CD4-positive, CD25-positive, alpha-beta regulatory T cell (primary cell): ENCODE results near the gene IL4R. TPM values are rescaled to one million over a fixed set of nuclear protein-coding genes. Genes with fewer than 3 reads are reported as not detected.
A peak's percentile ranks its signal among the peaks of the same experiment; 100 is the strongest.

Experiments
- ATAC-seq, 2 donors: fragments of 150-1000 bp; cut with Tn5 transposase; one replicate each; pipeline ENCODE4 v1.10.0; 2021; ENCODE audit warnings: low read depth in 2 of 2, moderate number of reproducible peaks in 2 of 2, moderate library complexity in 1 of 2
- DNase-seq, 3 donors: peaks; one replicate each; pipeline versions ENCODE4 v3.0.0 to v3.0.0-alpha.2; 2012 to 2022; ENCODE audit warnings: mixed read lengths in 1 of 3
- H3K27ac ChIP-seq: one replicate; pipeline ENCODE4 v1.7.0; 2013; ENCODE audit warnings: mild to moderate bottlenecking, low read length; ENCODE audit not compliant: insufficient read depth, poor library complexity, severe bottlenecking
- H3K27me3 ChIP-seq: one replicate; pipeline ENCODE4 v1.7.0; 2013; ENCODE audit warnings: low read length; ENCODE audit not compliant: control insufficient read depth, insufficient read depth
- H3K36me3 ChIP-seq: one replicate; pipeline ENCODE4 v1.7.0; 2013; ENCODE audit warnings: mild to moderate bottlenecking, low read length, moderate library complexity; ENCODE audit not compliant: control insufficient read depth, insufficient read depth
- H3K4me1 ChIP-seq: 2 replicates; pipeline ENCODE4 v1.7.0; 2013; ENCODE audit warnings: mild to moderate bottlenecking, low read length; ENCODE audit not compliant: insufficient read depth, control insufficient read depth, poor library complexity, severe bottlenecking
- H3K4me3 ChIP-seq: one replicate; pipeline ENCODE4 v1.7.0; 2013; ENCODE audit warnings: low read depth, mild to moderate bottlenecking, low read length, moderate library complexity
- H3K9me3 ChIP-seq, 2 experiments: 1 replicate in 1 of 2; 2 replicates in 1 of 2; pipeline ENCODE4 v1.7.0; 2013; ENCODE audit warnings: low read length in 2 of 2, mild to moderate bottlenecking in 1 of 2, moderate library complexity in 1 of 2; ENCODE audit not compliant: control insufficient read depth in 2 of 2
- H3K27ac Mint-ChIP-seq, 3 donors: one replicate each; pipeline ENCODE4 v1.8.0; 2020 to 2022; ENCODE audit warnings: mild to moderate bottlenecking in 3 of 3, mixed read lengths in 3 of 3, moderate library complexity in 2 of 3
- H3K27me3 Mint-ChIP-seq: one replicate; pipeline ENCODE4 v1.8.0; 2022; ENCODE audit warnings: mild to moderate bottlenecking, mixed read lengths
- H3K36me3 Mint-ChIP-seq: one replicate; pipeline ENCODE4 v1.8.0; 2020; ENCODE audit warnings: mixed read lengths
- H3K4me1 Mint-ChIP-seq, 4 donors: one replicate each; pipeline ENCODE4 v1.8.0; 2020 to 2022; ENCODE audit warnings: mixed read lengths in 4 of 4, mild to moderate bottlenecking in 1 of 4
- H3K4me3 Mint-ChIP-seq, 4 donors: one replicate each; pipeline ENCODE4 v1.8.0; 2020 to 2022; ENCODE audit warnings: mild to moderate bottlenecking in 4 of 4, mixed read lengths in 4 of 4, moderate library complexity in 3 of 4
- H3K9me3 Mint-ChIP-seq, 7 donors: one replicate each; pipeline ENCODE4 v1.8.0; 2020 to 2022; ENCODE audit warnings: mixed read lengths in 7 of 7, mild to moderate bottlenecking in 3 of 7, moderate library complexity in 2 of 7
- polyA plus RNA-seq, 4 donors: library from polyadenylated mRNA; unstranded; fragments of 300-500 nt; fragmentation: Illumina TruSeq; gene quantifications; one replicate each; pipeline ENCODE4 v1.2.3, GENCODE V29; 2021
- total RNA-seq: library from RNA; stranded (reverse); gene quantifications from one replicate; pipeline ENCODE4 v1.2.3, GENCODE V29; 2022

Gene IL4R
- total and polyA plus RNA-seq, 5 donors from 2014 or later = 21.2 to 160 (median 27.4) TPM

GRCh38 chr16:27359051-27359450 is 45.3 kb downstream of the IL4R start:
- Histone ChIP-seq H3K27ac (no peak overlapping the region), H3K9me3 (peaks cover 0 to 7% of the 10 kb centered on the region in 2 experiments), H3K27me3 (no peaks in the 10 kb centered on the region), H3K36me3 (peaks cover 84% of the 10 kb centered on the region), H3K4me1 (no peaks in the 10 kb centered on the region), H3K4me3 (no peak overlapping the region)
- Mint-ChIP-seq H3K36me3 (peaks cover 48% of the 10 kb centered on the region), H3K4me1 (peaks cover 0 to 17% (median 8%) of the 10 kb centered on the region in 4 donors), H3K27ac (peak overlapping the region in 2 of 3 donors; percentile 26 to 88), H3K4me3 (no peak overlapping the region), H3K27me3 (no peaks in the 10 kb centered on the region), H3K9me3 (no peaks in the 10 kb centered on the region)
- no peak for DNase-seq
- ATAC-seq = no peak

GRCh38 chr16:27359615-27360014 is 45.8 kb downstream of the IL4R start:
- peaks cover 48% of the 10 kb centered on the region for H3K36me3 Mint-ChIP-seq
- peaks cover 79% of the 10 kb centered on the region for H3K36me3 ChIP-seq
- peak overlapping the region in 2 of 3 donors; percentile 26 to 88 for H3K27ac Mint-ChIP-seq

GRCh38 chr16:27361987-27362386 is 48.2 kb downstream of the IL4R start:
- Mint-ChIP-seq H3K4me1 (peaks cover 4 to 40% (median 10%) of the 10 kb centered on the region in 4 donors), H3K27me3 (no peaks in the 10 kb centered on the region), H3K36me3 (peaks cover 34% of the 10 kb centered on the region), H3K9me3 (no peaks in the 10 kb centered on the region), H3K27ac (peak overlapping the region in 2 of 3 donors; percentile 55 to 91), H3K4me3 (peak overlapping the region in 1 of 4 donors; percentile 34)
- Histone ChIP-seq H3K9me3 (peaks cover 0 to 7% of the 10 kb centered on the region in 2 experiments), H3K27ac (no peak overlapping the region), H3K4me3 (no peak overlapping the region), H3K36me3 (peaks cover 56% of the 10 kb centered on the region), H3K27me3 (no peaks in the 10 kb centered on the region), H3K4me1 (peaks cover 15% of the 10 kb centered on the region)
- DNase-seq (no peak), ATAC-seq (no peak)

More at GRCh38 chr16:27359615-27360014, 45.8 kb downstream of the IL4R start:
- DNase-seq = no peak
- no peak for ATAC-seq
- no peaks in the 10 kb centered on the region for H3K27me3 ChIP-seq
- H3K9me3 Mint-ChIP-seq = no peaks in the 10 kb centered on the region
- no peaks in the 10 kb centered on the region for H3K27me3 Mint-ChIP-seq
- peaks cover 0 to 7% of the 10 kb centered on the region in 2 experiments for H3K9me3 ChIP-seq
- no peak overlapping the region for H3K4me3 Mint-ChIP-seq
- H3K4me1 Mint-ChIP-seq = peaks cover 0 to 23% (median 10%) of the 10 kb centered on the region in 4 donors
- H3K4me3 ChIP-seq = no peak overlapping the region
- peaks cover 1% of the 10 kb centered on the region for H3K4me1 ChIP-seq
- H3K27ac ChIP-seq = no peak overlapping the region

GRCh38 chr16:27362570-27363245 is 48.9 kb downstream of the IL4R start:
- Mint-ChIP-seq H3K9me3 (no peaks in the 10 kb centered on the region), H3K36me3 (peaks cover 32% of the 10 kb centered on the region), H3K27me3 (peaks cover 4% of the 10 kb centered on the region), H3K27ac (peak overlapping the region in 1 of 3 donors; percentile 55), H3K4me3 (peak overlapping the region in 1 of 4 donors; percentile 34), H3K4me1 (peaks cover 10 to 47% (median 13%) of the 10 kb centered on the region in 4 donors)
- Histone ChIP-seq H3K4me1 (peaks cover 22% of the 10 kb centered on the region), H3K36me3 (peaks cover 54% of the 10 kb centered on the region), H3K4me3 (no peak overlapping the region), H3K27ac (no peak overlapping the region), H3K27me3 (no peaks in the 10 kb centered on the region), H3K9me3 (peaks cover 0 to 7% of the 10 kb centered on the region in 2 experiments)
- ATAC-seq (no peak), DNase-seq (no peak)

- Mint-ChIP-seq H3K9me3 (no peaks in the 10 kb centered on the region), H3K27me3 (peaks cover 5% of the 10 kb centered on the region), H3K4me3 (no peak overlapping the region), H3K36me3 (peaks cover 32% of the 10 kb centered on the region), H3K27ac (peak overlapping the region in 2 of 3 donors; percentile 99 to 100), H3K4me1 (peaks cover 11 to 53% (median 18%) of the 10 kb centered on the region in 4 donors)
- peaks cover 0 to 7% of the 10 kb centered on the region in 2 experiments for H3K9me3 ChIP-seq
- no peak overlapping the region for H3K27ac ChIP-seq
- ATAC-seq (no peak), DNase-seq (no peak)
- H3K27me3 ChIP-seq = no peaks in the 10 kb centered on the region
- peaks cover 53% of the 10 kb centered on the region for H3K36me3 ChIP-seq
- no peak overlapping the region for H3K4me3 ChIP-seq
- peaks cover 28% of the 10 kb centered on the region for H3K4me1 ChIP-seq
These were observed 49.5 kb downstream of the IL4R start for GRCh38 chr16:27363246-27363632.

- H3K4me3 ChIP-seq = no peak overlapping the region
- Mint-ChIP-seq H3K4me1 (peaks cover 11 to 57% (median 21%) of the 10 kb centered on the region in 4 donors), H3K36me3 (peaks cover 28% of the 10 kb centered on the region), H3K9me3 (no peaks in the 10 kb centered on the region), H3K4me3 (no peak overlapping the region), H3K27me3 (peaks cover 5% of the 10 kb centered on the region), H3K27ac (peak overlapping the region; percentile 60 to 100 (median 99))
- no peak overlapping the region for H3K27ac ChIP-seq
- H3K27me3 ChIP-seq = no peaks in the 10 kb centered on the region
- H3K9me3 ChIP-seq = peaks cover 0 to 7% of the 10 kb centered on the region in 2 experiments
- H3K4me1 ChIP-seq = peaks cover 32% of the 10 kb centered on the region
- peaks cover 47% of the 10 kb centered on the region for H3K36me3 ChIP-seq
- no peak for ATAC-seq
- DNase-seq = no peak
These were observed 50.0 kb downstream of the IL4R start for GRCh38 chr16:27363797-27364196.

- no peak overlapping the region for H3K4me3 Mint-ChIP-seq
- ATAC-seq (no peak), DNase-seq (peak in 1 of 3 donors; percentile 24)
- no peaks in the 10 kb centered on the region for H3K27me3 ChIP-seq
- H3K4me3 ChIP-seq = no peak overlapping the region
- H3K27ac Mint-ChIP-seq = peak overlapping the region; percentile 60 to 100 (median 99)
- peaks cover 5% of the 10 kb centered on the region for H3K27me3 Mint-ChIP-seq
- peaks cover 20% of the 10 kb centered on the region for H3K36me3 Mint-ChIP-seq
- peaks cover 32% of the 10 kb centered on the region for H3K4me1 ChIP-seq
- peak overlapping the region; percentile 97 for H3K27ac ChIP-seq
- no peaks in the 10 kb centered on the region for H3K9me3 ChIP-seq
- H3K4me1 Mint-ChIP-seq = peaks cover 11 to 64% (median 22%) of the 10 kb centered on the region in 4 donors
- H3K9me3 Mint-ChIP-seq = no peaks in the 10 kb centered on the region
- H3K36me3 ChIP-seq = peaks cover 39% of the 10 kb centered on the region
These were observed 50.8 kb downstream of the IL4R start for GRCh38 chr16:27364493-27365141.
